Neural progenitor cell (in vitro differentiated cells): ENCODE data around the gene OR10H5. TPM values are rescaled to one million over a fixed set of nuclear protein-coding genes. Genes with fewer than 3 reads are reported as not detected.
"Not testable (repeated sequence)": the region's sequence is repeated elsewhere in the genome, so short reads cannot be mapped to it uniquely, and the experiment has no call there.

Experiments
- DNase-seq: peaks from one replicate; pipeline ENCODE4 v3.0.0-alpha.2; 2016; ENCODE audit warnings: low spot score
- H2AFZ ChIP-seq: fragments of 200-600 bp; sonication (generic); replicated peaks from 2 replicates; pipeline ENCODE4 v1.6.1; 2016; ENCODE audit warnings: antibody characterized with exemption
- H3F3A ChIP-seq: fragments of 200-600 bp; sonication (generic); 2 replicates; pipeline ENCODE4 v1.6.1; 2016; ENCODE audit warnings: antibody characterized with exemption, low read depth
- H3K27ac ChIP-seq: fragments of 200-600 bp; sonication (generic); 2 replicates; pipeline ENCODE4 v1.5.1; 2016; ENCODE audit warnings: mild to moderate bottlenecking
- H3K27me3 ChIP-seq: fragments of 200-600 bp; sonication (generic); 2 replicates; pipeline ENCODE4 v1.6.1; 2016; ENCODE audit warnings: mild to moderate bottlenecking, moderate library complexity
- H3K36me3 ChIP-seq: fragments of 200-600 bp; sonication (generic); 2 replicates; pipeline ENCODE4 v1.5.1; 2016
- H3K4me1 ChIP-seq: fragments of 200-600 bp; sonication (generic); 2 replicates; pipeline ENCODE4 v1.6.1; 2016; ENCODE audit warnings: mixed run types
- H3K4me2 ChIP-seq: fragments of 200-600 bp; sonication (generic); 2 replicates; pipeline ENCODE4 v1.6.1; 2016
- H3K4me3 ChIP-seq: fragments of 200-600 bp; sonication (generic); 2 replicates; pipeline ENCODE4 v1.5.1; 2016
- H3K79me2 ChIP-seq: fragments of 200-600 bp; sonication (generic); 2 replicates; pipeline ENCODE4 v1.6.1; 2016; ENCODE audit warnings: low read depth
- H3K9ac ChIP-seq: fragments of 200-600 bp; sonication (generic); 2 replicates; pipeline ENCODE4 v1.6.1; 2016
- H3K9me3 ChIP-seq: fragments of 200-600 bp; sonication (generic); 2 replicates; pipeline ENCODE4 v1.5.1; 2016; ENCODE audit warnings: low read depth
- H4K20me1 ChIP-seq: fragments of 200-600 bp; sonication (generic); 2 replicates; pipeline ENCODE4 v1.6.1; 2016; ENCODE audit warnings: low read depth
- H3K27ac Mint-ChIP-seq: 3 replicates; pipeline ENCODE4 v1.8.0; 2021; ENCODE audit warnings: mixed read lengths
- H3K27me3 Mint-ChIP-seq: 2 replicates; pipeline ENCODE4 v1.8.0; 2022; ENCODE audit warnings: low read depth, mild to moderate bottlenecking, inconsistent platforms, moderate library complexity, mixed read lengths; ENCODE audit not compliant: insufficient read depth
- H3K36me3 Mint-ChIP-seq: 3 replicates; pipeline ENCODE4 v1.8.0; 2021; ENCODE audit warnings: mixed read lengths
- H3K4me1 Mint-ChIP-seq: 3 replicates; pipeline ENCODE4 v1.8.0; 2021; ENCODE audit warnings: mixed read lengths
- H3K4me3 Mint-ChIP-seq: 3 replicates; pipeline ENCODE4 v1.8.0; 2021; ENCODE audit warnings: mild to moderate bottlenecking, moderate library complexity, mixed read lengths
- H3K9me3 Mint-ChIP-seq: 3 replicates; pipeline ENCODE4 v1.8.0; 2020; ENCODE audit warnings: mixed read lengths
- EZH2 ChIP-seq: fragments of 200-600 bp; sonication (generic); IDR thresholded peaks from 2 replicates; pipeline ENCODE4 v1.6.1; 2017; ENCODE audit warnings: antibody characterized with exemption, mild to moderate bottlenecking, moderate library complexity
- EZH2phosphoT487 ChIP-seq: fragments of 200-600 bp; sonication (generic); IDR thresholded peaks from 2 replicates; pipeline ENCODE4 v1.6.1; 2017; ENCODE audit warnings: antibody characterized with exemption
- total RNA-seq: library from RNA; depleted of rRNA; stranded (reverse); fragments of >200 nt; gene quantifications from 2 replicates; pipeline ENCODE4 v1.2.3, GENCODE V29; 2015; ENCODE audit warnings: low replicate concordance
- TF ChIP-seq, protein P1 (sequence below): fragments of 200-600 bp; sonication (generic); IDR thresholded peaks from 2 replicates; pipeline ENCODE4 v1.5.1; 2017; ENCODE audit warnings: antibody characterized with exemption, mild to moderate bottlenecking

OR10H5 gene
- total RNA-seq, 1 donor from 2014 or later, result not detected

DNA sequence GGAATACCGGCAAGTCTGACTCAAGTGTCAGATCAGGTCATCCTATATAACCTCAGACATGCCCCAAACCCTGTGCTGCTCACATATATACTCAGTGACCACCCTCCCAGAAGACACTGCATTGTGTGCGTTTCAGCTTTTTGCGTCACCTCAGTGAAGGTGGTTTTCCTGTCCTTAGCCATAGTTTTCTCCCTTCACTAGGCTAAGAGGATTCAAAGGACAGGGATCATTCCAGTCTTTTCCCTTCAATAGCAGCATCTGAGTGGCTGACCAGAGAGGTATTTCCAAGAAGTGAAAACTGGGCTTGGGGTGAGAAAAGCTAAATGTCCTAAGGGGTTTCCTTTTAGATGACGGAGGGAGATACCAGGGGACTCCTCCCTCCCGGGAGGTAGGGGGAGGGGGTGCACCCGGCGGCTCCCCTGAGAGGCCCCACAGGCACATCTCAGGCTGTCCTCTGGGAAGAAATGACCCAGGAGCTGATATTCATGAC, 40.7 kb downstream of the OR10H5 start:
- no peaks in the 10 kb centered on the region for H3K79me2 ChIP-seq
- H4K20me1 ChIP-seq, result no peaks in the 10 kb centered on the region
- peaks cover 9% of the 10 kb centered on the region for H3K9me3 ChIP-seq
- no peaks in the 10 kb centered on the region for H3K4me1 Mint-ChIP-seq
- no peaks in the 10 kb centered on the region for H3F3A ChIP-seq
- TF ChIP-seq EZH2 (no peak), EZH2phosphoT487 (no peak)
- TF ChIP-seq, protein P1, sequence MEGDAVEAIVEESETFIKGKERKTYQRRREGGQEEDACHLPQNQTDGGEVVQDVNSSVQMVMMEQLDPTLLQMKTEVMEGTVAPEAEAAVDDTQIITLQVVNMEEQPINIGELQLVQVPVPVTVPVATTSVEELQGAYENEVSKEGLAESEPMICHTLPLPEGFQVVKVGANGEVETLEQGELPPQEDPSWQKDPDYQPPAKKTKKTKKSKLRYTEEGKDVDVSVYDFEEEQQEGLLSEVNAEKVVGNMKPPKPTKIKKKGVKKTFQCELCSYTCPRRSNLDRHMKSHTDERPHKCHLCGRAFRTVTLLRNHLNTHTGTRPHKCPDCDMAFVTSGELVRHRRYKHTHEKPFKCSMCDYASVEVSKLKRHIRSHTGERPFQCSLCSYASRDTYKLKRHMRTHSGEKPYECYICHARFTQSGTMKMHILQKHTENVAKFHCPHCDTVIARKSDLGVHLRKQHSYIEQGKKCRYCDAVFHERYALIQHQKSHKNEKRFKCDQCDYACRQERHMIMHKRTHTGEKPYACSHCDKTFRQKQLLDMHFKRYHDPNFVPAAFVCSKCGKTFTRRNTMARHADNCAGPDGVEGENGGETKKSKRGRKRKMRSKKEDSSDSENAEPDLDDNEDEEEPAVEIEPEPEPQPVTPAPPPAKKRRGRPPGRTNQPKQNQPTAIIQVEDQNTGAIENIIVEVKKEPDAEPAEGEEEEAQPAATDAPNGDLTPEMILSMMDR, result no peak
- H3K36me3 Mint-ChIP-seq, result no peaks in the 10 kb centered on the region
- H3K27me3 Mint-ChIP-seq, result peaks cover 3% of the 10 kb centered on the region
- no peak overlapping the region for H3K4me3 ChIP-seq
- no peaks in the 10 kb centered on the region for H3K36me3 ChIP-seq
- H3K9me3 Mint-ChIP-seq, result peaks cover 27% of the 10 kb centered on the region
- no peak overlapping the region for H3K27ac ChIP-seq
- no peaks in the 10 kb centered on the region for H3K4me1 ChIP-seq
- H3K9ac ChIP-seq, result no peak overlapping the region
- no peak overlapping the region for H3K4me3 Mint-ChIP-seq
- no peak for DNase-seq
- no peak overlapping the region for H3K4me2 ChIP-seq
- no peak overlapping the region for H3K27ac Mint-ChIP-seq
- H3K27me3 ChIP-seq, result no peaks in the 10 kb centered on the region
- H2AFZ ChIP-seq, result no peak overlapping the region

DNA sequence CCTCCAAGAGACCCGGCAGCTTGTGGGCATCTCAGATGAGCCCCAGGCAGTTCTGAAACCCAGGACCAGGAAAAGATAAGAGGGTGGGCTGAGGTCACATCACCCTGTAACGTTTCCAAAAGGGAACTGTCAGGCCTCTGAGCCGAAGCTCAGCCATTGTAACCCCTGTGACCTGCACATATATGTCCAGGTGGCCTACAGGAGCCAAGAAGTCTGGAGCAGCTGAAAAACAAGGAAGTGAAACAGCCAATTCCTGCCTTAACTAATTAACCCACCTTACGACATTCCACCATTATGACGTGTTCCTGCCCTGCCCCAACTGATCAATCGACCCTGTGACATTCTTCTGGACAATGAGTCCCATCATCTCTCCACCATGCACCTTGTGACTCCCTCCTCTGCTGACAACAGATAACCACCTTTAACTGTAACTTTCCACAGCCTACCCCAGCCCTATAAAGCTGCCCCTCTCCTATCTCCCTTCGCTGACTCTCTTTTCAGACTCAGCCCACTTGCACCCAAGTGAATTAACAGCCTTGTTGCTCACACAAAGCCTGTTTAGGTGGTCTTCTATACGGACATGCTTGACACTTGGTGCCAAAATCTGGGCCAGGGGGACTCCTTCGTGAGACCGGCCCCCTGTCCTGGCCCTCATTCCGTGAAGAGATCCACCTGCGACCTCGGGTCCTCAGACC, 41.3 kb downstream of the OR10H5 start:
- not testable (repeated sequence) for H3K9me3 ChIP-seq, H3K27me3 Mint-ChIP-seq, H3K4me2 ChIP-seq, H3K27ac Mint-ChIP-seq, H3K4me1 ChIP-seq, DNase-seq, H3K4me1 Mint-ChIP-seq, H4K20me1 ChIP-seq, H3F3A ChIP-seq, H3K79me2 ChIP-seq, H3K27me3 ChIP-seq, H3K4me3 Mint-ChIP-seq, H3K9ac ChIP-seq, H3K36me3 Mint-ChIP-seq, H3K27ac ChIP-seq, H2AFZ ChIP-seq, H3K4me3 ChIP-seq, H3K36me3 ChIP-seq
- peaks cover 27% of the 10 kb centered on the region for H3K9me3 Mint-ChIP-seq

DNA sequence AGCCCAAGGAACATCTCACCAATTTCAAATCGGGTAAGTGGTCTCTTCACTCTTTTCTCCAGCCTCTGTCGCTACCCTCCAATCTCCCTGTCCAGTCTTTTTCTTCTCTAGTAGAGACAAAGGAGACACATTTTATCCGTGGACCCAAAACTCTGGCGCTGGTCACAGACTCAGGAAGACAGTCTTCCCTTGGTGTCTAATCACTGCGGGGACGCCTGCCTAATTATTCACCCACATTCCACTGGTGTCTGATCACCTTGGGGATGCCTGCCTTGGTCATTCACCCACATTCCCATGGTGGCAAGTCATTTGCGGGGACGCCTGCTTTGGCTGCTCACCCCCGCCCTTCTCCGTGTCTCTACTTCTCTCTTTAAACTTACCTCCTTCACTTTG, 41.8 kb downstream of the OR10H5 start:
- peaks cover 3% of the 10 kb centered on the region for H3K9me3 ChIP-seq
- H3K4me1 Mint-ChIP-seq, result no peaks in the 10 kb centered on the region

DNA sequence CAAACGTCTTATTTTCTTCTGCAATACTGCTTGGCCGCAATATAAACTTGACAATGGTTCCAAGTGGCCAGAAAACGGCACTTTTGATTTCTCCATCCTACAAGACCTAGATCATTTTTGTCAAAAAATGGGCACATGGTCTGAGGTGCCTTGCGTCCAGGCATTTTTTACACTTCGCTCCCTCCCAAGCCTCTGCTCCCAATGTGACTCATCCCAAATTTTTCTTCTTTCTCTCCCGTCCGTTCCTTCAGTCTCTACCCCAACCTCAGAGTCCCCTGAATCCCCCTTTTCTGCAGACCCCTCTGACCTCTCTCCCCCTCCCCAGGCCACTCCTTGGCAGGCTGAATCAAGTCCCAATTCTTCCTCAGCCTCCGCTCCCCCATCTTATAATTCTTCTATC, 42.3 kb downstream of the OR10H5 start:
- Histone ChIP-seq H4K20me1 (no peaks in the 10 kb centered on the region), H3K4me1 (no peaks in the 10 kb centered on the region), H3K27ac (no peak overlapping the region), H3K27me3 (no peaks in the 10 kb centered on the region), H3K9ac (no peak overlapping the region), H3K9me3 (peaks cover 3% of the 10 kb centered on the region), H3K4me2 (no peak overlapping the region), H3K36me3 (no peaks in the 10 kb centered on the region), H2AFZ (no peak overlapping the region), H3K4me3 (no peak overlapping the region), H3F3A (no peaks in the 10 kb centered on the region), H3K79me2 (no peaks in the 10 kb centered on the region)
- peaks cover 3% of the 10 kb centered on the region for H3K27me3 Mint-ChIP-seq
- TF ChIP-seq EZH2phosphoT487 (no peak), EZH2 (no peak)
- TF ChIP-seq, protein P1, result no peak
- H3K4me3 Mint-ChIP-seq, result no peak overlapping the region
- no peaks in the 10 kb centered on the region for H3K36me3 Mint-ChIP-seq
- H3K27ac Mint-ChIP-seq, result no peak overlapping the region
- no peaks in the 10 kb centered on the region for H3K4me1 Mint-ChIP-seq
- no peak for DNase-seq
- peaks cover 25% of the 10 kb centered on the region for H3K9me3 Mint-ChIP-seq

More for the DNA sequence above, 41.8 kb downstream of the OR10H5 start:
- TF ChIP-seq EZH2phosphoT487, result no peak
- TF ChIP-seq, protein P1, result no peak
- no peak for TF ChIP-seq EZH2
- Histone ChIP-seq H3K4me3 (no peak overlapping the region), H3F3A (no peaks in the 10 kb centered on the region), H3K27ac (no peak overlapping the region), H4K20me1 (no peaks in the 10 kb centered on the region), H3K36me3 (no peaks in the 10 kb centered on the region), H3K4me1 (no peaks in the 10 kb centered on the region), H3K4me2 (no peak overlapping the region), H3K79me2 (no peaks in the 10 kb centered on the region), H2AFZ (no peak overlapping the region), H3K27me3 (no peaks in the 10 kb centered on the region), H3K9ac (no peak overlapping the region)
- peaks cover 3% of the 10 kb centered on the region for H3K27me3 Mint-ChIP-seq
- no peak for DNase-seq
- no peaks in the 10 kb centered on the region for H3K36me3 Mint-ChIP-seq
- H3K4me3 Mint-ChIP-seq, result no peak overlapping the region
- peaks cover 25% of the 10 kb centered on the region for H3K9me3 Mint-ChIP-seq
- H3K27ac Mint-ChIP-seq, result no peak overlapping the region
